GM19193 (cell line): Measurements from ENCODE around the gene VCPKMT.

Source experiments
- POLR2A ChIP-seq: IDR thresholded peaks from 4 replicates; pipeline ENCODE4 v1.6.1; 2011; ENCODE audit not compliant: insufficient read depth, insufficient read length; ENCODE audit errors: extremely low read depth

Gene VCPKMT

DNA sequence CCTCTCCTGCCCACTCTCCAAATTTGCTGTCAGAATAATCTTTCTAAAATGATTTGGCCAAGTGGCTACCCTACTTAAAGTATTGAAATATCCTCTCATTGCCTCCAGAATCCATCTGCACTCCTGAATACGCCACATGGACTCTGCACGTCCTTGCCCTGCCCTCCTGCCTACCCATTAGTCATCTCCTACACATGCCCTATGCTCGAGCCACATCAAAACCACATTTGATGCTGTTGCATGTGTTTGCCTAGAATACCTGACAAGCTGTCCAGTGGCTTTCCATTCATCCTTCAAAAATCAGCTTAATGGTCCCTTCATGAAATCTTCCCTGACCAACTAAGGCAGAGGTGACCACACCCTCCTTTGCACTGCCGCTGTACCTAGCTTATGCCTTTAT, 17.0 kb downstream of the VCPKMT start:
- TF ChIP-seq POLR2A, result no peak

- no peak for TF ChIP-seq POLR2A
Observed at GRCh38 chr14:50095895-50096294, 20.5 kb downstream of the VCPKMT start.

DNA sequence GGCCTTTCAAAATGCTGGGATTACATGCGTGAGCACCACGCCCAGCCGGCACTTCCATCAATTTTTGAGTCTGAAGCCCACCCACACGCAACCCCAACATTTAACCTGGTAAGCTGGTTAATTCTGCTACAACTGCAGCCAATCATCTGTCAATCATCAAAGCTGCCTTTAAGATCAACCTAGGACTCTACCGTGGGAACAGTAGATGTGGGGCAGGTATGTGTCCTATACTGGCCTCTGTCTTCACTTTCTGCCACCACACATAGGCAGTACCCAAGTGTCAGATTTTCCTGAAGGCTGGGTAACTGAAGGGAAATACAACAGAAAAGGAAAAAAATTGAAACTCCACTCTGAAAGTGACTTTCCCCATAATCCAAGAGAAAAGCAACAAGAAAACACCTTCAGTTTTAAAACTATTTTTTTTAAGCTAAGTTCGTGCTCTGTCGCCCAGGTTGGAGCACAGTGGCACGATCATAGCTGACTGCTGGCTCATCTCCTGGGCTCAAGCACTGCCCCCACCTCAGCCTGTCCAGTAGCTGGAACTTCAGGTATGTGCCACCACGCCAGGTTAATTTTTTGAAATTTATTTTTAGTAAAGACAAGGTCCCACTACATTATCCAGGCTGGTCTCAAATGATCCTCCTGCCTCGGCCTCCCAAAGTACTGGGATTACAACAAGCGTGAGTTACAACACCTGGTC, 22.2 kb downstream of the VCPKMT start:
- no peak for TF ChIP-seq POLR2A

DNA sequence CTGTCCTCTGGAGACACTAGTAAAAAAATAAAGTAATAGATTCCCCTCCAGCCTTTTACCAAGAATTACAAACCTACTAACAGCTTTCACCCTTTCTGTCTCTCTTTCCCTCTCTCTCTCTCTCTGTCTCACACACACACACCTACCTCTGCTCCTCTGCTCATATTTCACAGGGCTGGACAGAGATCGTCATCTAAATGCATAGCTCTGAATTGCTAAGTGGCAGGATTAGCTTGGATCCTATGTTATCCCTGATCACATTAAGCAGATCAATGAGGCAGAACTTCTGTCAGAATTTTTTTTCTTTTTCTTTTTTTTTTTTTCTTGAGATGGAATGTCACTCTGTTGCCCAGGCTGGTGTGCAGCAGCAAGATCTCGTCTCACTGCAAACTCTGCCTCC, 22.9 kb downstream of the VCPKMT start:
- TF ChIP-seq POLR2A, result no peak

DNA sequence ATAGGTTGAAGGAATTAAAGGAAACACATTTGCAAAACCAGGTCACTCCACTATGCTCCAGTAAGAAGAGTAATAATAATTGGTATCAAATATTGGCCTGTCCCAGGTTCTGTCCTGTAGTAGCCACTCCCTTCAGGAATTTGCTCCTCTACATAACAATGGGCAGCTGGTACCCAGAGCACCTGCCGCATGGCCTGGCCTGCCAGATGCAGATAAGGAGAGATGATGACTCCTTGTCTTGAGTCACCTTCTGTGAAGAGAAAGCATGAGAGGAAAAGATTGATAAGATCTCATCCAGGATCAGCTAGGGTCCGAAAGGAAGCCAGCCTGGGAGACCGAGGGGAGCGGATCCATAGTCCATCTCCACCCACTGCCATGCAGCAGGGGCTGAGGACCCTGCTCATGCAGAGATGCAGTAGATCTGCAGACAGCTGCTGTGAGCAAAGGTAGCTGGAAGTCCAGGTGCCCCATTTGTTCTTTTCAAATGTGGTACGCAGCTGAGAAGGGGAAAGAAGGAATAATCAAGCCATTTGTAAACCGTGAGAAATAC, 24.3 kb downstream of the VCPKMT start:
- TF ChIP-seq POLR2A, result no peak

DNA sequence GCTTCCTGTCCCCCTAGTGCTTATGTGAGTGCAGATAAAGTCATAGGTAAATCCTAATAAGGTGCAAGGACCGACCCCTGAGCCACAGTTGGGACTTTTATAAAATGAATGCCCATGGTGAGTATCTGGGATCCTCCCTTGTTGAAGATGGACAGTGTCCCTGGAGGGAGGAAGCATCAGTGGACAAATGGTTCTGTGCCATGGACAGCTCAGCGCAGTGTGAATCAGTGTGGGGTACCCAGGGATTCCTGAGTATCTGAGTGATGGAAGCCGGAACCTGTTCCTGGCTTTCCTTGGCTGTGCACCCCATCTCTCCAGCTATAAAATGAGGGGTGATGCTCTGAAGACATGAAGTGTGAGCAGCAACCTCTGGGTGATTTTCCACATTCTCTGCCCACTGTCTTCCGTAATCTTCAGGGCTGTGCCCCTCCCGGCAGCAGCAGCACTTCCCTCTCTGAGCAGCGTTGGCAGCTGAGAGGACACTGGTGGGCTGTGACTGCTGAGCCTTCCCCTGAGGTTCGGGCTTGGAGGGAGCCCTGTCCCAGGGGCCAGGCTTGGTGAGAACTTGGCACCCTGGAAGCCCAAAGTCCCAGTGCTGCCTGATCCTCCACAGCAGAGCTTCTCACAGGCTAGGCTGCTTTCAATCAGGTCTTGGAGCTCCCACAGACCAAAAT, 25.0 kb downstream of the VCPKMT start:
- TF ChIP-seq POLR2A, result no peak

- TF ChIP-seq POLR2A, result no peak
Observed at GRCh38 chr14:50089208-50089607, 27.2 kb downstream of the VCPKMT start.

DNA sequence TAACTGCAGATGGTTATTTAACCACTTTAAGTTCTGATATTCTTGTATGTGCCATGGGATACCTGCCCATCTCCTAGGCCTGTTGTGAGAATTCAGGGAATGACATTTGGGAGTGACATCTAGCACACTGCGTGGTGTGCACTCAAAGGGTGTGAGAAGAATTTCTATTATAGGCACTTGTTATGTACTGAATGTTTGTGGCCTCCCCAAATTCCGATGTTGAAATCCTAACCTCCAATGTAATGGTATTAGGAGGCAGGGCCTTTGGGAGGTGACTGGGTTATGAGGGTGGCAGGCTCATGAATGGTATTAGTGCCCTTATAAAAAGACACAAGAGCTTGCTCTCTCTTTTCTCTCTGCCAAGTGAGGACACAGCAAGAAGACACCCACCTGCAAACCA, 27.6 kb downstream of the VCPKMT start:
- no peak for TF ChIP-seq POLR2A

DNA sequence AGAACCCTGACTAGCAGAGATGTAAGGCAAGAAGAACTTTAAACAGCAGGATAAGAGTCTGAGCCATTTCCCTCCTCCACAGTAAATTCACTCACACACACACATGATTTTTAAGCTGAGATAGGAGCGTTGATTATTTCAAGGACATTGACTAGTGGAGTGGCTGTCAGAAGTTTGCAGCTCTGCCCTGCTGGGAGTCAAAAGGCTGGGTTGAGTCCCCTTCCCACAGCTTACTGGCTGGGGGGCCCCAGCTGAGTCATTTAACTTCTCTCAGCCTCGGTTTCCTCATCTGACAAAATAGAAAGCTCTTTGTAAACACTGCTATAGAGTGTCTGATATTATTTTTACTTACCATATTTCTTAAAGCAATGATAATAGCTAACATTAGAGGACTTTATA, 28.3 kb downstream of the VCPKMT start:
- TF ChIP-seq POLR2A, result no peak

DNA sequence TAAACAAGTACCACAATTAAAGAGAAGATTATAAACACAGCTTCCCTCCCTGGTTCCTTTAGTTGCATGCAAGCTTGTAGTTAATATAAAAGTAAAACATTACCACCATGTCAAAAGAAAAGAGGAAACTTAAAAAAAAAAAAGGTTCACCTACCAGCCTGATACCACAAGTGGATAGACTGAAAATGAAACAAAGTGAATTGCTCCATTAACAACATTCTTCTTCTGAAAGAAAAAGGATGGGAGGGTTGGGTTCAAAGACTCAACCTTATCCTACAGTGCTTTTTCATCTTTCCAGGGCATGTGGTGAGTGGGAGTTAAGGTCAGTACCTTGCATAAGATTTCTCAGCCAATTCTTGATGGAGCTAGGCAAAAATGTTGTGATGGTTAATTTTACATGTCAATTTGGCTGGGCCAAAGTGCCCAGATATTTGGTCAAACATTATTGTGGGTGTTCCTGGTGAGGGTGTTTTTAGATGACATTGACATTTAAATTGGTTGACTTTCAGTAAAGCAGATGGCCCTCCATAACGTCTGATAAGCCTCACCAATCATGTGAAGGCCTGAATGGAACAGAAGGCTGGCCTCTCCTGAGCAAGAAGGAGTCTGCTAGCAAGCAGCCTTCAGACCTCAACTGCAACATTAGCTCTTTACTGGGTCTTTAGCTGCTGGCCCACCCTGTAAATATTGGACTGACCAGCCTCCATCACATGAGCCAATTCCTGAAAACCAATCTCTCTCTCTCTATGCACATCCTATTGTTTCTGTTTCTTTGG, 28.8 kb downstream of the VCPKMT start:
- no peak for TF ChIP-seq POLR2A

DNA sequence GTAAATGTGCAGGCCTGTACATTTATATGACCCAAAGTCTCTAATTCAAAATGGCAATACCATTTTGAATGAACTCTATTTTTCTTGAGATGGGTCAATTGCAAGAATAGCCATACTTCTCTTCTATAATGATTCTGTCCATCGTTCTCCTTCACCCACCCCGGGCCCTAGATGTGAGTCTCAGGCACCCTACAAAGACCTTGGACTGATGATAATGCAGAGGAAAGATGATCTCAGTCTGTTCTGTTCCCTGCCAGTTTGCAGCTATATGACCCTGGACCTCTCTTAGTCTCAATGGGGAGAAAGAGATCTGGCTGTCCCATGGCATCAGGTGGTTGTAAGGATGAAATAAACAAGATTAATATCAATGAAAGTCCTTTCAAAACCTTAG, 30.1 kb downstream of the VCPKMT start:
- TF ChIP-seq POLR2A, result no peak

- TF ChIP-seq POLR2A, result peak; percentile 51
Observed at GRCh38 chr14:50085570-50086320, 30.6 kb downstream of the VCPKMT start.

- no peak for TF ChIP-seq POLR2A
Observed at GRCh38 chr14:50084666-50085065, 31.7 kb downstream of the VCPKMT start.

- peak; percentile 60 for TF ChIP-seq POLR2A
Observed at GRCh38 chr14:50083467-50084337, 32.7 kb downstream of the VCPKMT start.
